IPS-NIHi11 (cell line): ENCODE results near the gene TOP2A.

Experiments
- DNase-seq: peaks from one replicate; pipeline ENCODE4 v3.0.0; 2012; ENCODE audit warnings: mixed read lengths, low spot score

TOP2A gene

GRCh38 chr17:40453881-40454612, 36.4 kb upstream of the TOP2A start:
- no peak for DNase-seq

- DNase-seq, result no peak
These were observed 35.3 kb upstream of the TOP2A start for GRCh38 chr17:40452921-40453378.

GRCh38 chr17:40452216-40452787, 34.6 kb upstream of the TOP2A start:
- DNase-seq, result no peak

GRCh38 chr17:40451420-40451819, 33.7 kb upstream of the TOP2A start:
- DNase-seq, result no peak

- DNase-seq, result peak; percentile 72
These were observed 32.5 kb upstream of the TOP2A start for GRCh38 chr17:40450175-40450574.

GRCh38 chr17:40448639-40449261, 31.1 kb upstream of the TOP2A start:
- no peak for DNase-seq

GRCh38 chr17:40448213-40448638, 30.5 kb upstream of the TOP2A start:
- DNase-seq, result no peak

GRCh38 chr17:40447806-40448205, 30.1 kb upstream of the TOP2A start:
- no peak for DNase-seq

- DNase-seq, result no peak
These were observed 29.5 kb upstream of the TOP2A start for GRCh38 chr17:40447148-40447644.

- no peak for DNase-seq
These were observed 28.2 kb upstream of the TOP2A start for GRCh38 chr17:40445751-40446468.

GRCh38 chr17:40443988-40444899, 26.5 kb upstream of the TOP2A start:
- DNase-seq, result no peak

GRCh38 chr17:40443196-40443987, 25.7 kb upstream of the TOP2A start, which contains the start of gene IGFBP4:
Gene IGFBP4 (plus strand): TSS chr17:40443450. CDS start chr17:40443736, 286 bp downstream.
- peak; percentile 85 for DNase-seq

GRCh38 chr17:40442392-40443195, 24.9 kb upstream of the TOP2A start:
- no peak for DNase-seq

GRCh38 chr17:40440166-40440565, 22.5 kb upstream of the TOP2A start:
- no peak for DNase-seq

GRCh38 chr17:40437095-40437732, 19.5 kb upstream of the TOP2A start:
- DNase-seq, result no peak

GRCh38 chr17:40436636-40437035, 18.9 kb upstream of the TOP2A start:
- no peak for DNase-seq

- DNase-seq, result peak; percentile 72
These were observed 16.1 kb upstream of the TOP2A start for GRCh38 chr17:40433551-40434415.
